ENCODE data around the gene RPP30.

Gene RPP30

DNA sequence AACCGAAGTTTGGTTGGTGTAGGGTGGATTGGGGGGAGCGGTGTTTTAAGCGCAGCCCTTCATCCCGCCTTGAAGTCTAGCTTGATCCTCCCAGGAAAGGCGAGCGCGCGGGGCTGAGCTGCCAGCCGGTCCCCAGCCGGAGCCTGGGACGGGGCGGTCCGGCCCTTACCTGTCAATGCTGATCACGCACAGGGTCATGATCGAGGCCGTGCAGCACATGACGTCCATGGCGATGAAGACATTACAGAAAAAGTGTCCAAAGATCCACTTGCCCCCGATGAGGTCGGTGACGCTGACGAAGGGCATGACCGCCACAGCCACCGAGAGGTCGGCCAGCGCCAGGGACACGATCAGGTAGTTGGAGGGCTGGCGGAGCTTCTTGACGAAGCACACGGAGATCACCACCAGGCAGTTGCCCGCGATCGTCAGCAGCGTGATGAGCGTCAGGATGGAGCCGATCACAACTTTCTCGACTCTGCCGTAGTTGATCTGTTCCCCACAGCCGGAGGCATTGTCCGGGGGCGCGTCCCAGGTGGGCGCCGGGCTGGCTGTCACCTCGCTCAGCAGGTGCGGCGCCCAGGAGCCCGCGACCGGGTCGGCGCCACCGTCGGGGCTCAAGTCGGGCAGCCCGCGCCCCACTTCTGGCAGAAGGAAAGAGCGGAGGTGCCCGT is 14.7 kb upstream of the RPP30 start:
- no peak for TF ChIP-seq CTCF (IDR thresholded peaks at IDR 0.05; ENCODE audit: control insufficient read depth, extremely low read depth, insufficient read depth)
- peak overlapping the region; percentile 43 for H3K4me3 ChIP-seq (ENCODE audit: low read depth, low read length)
- DNase-seq (ENCODE audit: low read depth): no peak

DNA sequence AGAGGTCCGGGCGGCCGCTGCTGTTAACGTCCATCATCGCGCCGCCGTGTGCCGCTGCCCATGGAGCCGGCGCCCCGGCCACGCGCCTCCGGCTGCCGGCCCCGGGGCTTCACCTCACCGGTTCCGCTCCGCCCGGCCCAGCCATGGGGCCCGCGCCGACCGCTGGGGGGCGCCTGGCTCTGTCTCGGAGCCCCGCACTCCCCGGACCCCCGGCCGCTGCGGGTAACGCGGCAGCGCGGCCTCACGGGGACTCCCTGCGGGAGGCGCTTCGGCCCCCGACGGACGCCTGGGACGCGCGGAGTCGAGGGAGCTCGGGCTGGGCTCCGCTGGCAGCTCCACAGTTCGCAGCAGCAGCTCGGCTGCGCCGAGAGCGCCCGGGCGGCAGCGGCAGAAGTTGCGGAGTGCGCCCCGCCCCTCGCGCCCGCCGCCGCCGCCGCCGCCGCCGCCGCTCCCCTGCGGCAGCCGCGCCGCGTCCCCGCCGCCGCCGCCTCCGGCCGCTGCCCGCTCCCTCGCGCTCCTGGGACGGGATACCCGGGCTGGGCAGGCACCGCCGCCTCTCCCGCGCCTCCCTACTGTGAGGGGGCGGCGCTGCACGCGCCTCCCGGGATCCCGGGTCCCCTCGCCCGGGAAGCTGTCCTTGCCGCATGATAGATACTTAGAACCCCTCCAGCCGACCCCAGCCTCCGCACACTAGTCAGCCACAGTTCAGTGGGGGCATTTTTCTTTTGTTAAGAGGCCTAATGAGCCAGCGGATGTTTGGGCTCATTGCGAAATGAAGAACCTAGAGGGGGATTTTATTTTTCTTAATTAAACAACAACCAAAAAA is 13.9 kb upstream of the RPP30 start, which contains the start of gene HTR7:
TSS of gene HTR7 (minus strand) at position 405 of the 826 bp plus-strand sequence. CDS start at position 37, 368 bp downstream.
- TF ChIP-seq CTCF (IDR thresholded peaks at IDR 0.05; ENCODE audit: control insufficient read depth, extremely low read depth, insufficient read depth): peak; percentile 62
- H3K4me3 ChIP-seq (ENCODE audit: low read depth, low read length): peak within 1 kb of the TSS; percentile 43
- no peak for DNase-seq (ENCODE audit: low read depth)

DNA sequence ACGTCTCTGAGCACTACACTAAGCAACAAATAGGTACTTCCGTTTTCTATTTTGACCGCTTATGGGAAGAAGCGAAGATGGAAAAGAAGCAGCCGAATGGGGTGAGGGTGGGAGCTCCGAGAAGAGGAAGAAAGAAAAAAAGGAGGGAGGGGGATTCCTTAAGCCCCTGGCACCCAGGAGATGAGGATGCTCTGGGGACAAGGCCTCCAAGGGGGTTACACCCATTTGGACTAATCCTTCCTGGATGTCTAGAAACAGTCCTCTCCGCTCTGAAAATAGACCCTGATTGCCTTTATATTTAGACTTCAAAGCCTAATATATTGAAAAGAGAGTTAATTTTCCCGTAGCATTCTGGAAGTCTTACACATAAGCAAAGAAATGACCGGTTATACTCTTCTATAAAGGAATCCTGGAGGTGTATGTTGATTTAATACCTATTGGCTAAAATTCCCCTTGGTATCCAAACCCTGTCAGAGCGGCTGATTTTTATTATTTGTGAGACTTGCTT is 13.3 kb upstream of the RPP30 start:
- no peak for DNase-seq (ENCODE audit: low read depth)
- no peak overlapping the region for H3K4me3 ChIP-seq (ENCODE audit: low read depth, low read length)
- no peak for TF ChIP-seq CTCF (IDR thresholded peaks at IDR 0.05; ENCODE audit: control insufficient read depth, extremely low read depth, insufficient read depth)

DNA sequence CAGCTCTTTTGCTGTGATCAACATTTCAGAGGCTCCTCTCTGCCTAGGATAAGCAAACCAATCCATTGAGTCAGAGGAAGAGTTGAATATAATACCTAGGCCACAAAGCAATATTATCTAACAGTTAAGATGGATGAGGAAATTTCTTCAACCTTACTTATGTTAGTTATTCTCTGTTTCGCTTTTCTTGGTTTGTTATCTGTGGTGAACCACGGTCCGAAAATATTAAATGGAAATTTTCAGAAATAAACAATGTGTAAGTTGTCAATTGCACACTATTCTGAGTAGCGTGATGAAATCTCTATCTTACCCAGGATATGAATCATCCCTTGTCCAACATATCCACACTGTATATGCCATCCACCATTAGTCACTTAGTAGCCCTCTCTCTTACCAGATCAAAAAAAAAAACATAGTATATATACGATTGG is 12.4 kb upstream of the RPP30 start:
- TF ChIP-seq CTCF (IDR thresholded peaks at IDR 0.05; ENCODE audit: control insufficient read depth, extremely low read depth, insufficient read depth): no peak
- no peak overlapping the region for H3K4me3 ChIP-seq (ENCODE audit: low read depth, low read length)
- DNase-seq (ENCODE audit: low read depth): no peak

GRCh38 chr10:90860790-90861189 is 11.0 kb upstream of the RPP30 start:
- no peak overlapping the region for H3K4me3 ChIP-seq (ENCODE audit: low read depth, low read length)
- TF ChIP-seq CTCF (IDR thresholded peaks at IDR 0.05; ENCODE audit: control insufficient read depth, extremely low read depth, insufficient read depth): no peak
- DNase-seq (ENCODE audit: low read depth): no peak

DNA sequence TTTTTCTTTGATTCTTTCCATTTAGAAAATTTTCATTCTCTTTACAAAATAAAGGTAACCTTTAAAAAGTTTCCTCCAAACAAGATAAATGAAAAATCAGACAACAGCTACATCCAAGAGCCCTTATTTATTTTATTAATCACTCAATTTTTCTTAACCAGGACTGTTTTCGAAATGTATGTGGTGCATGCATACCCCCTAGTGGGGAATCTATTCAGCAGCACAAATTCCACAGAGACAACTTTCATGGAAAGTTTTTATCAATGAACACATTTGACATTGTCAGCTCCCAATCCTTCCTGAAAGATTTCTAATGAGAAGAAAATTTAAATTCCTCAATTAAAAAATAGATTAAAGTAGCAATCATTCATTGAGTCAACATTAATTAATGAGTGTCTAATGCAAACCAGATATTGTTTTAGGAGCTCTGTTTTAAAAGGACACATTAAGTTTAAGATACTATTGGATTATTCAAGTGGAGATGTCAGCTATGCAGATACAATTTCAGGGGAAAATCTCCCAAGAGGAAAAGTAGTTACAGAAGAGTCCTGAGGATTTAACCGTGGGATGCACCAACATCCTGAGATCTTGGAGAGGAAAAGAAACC is 8.8 kb upstream of the RPP30 start:
- DNase-seq (ENCODE audit: low read depth): no peak
- peak; percentile 73 for TF ChIP-seq CTCF (IDR thresholded peaks at IDR 0.05; ENCODE audit: control insufficient read depth, extremely low read depth, insufficient read depth)
- H3K4me3 ChIP-seq (ENCODE audit: low read depth, low read length): no peak overlapping the region

All from LNCaP clone FGC (cell line).